A673 (cell line): ENCODE data around the gene PGF. TPM values are rescaled to one million over a fixed set of nuclear protein-coding genes. Genes with fewer than 3 reads are reported as not detected.

ENCODE experiments used
- BruUV-seq: library from RNA; stranded (reverse); fragments of 400-500 nt; replicated peaks from 2 replicates; lab custom pipeline; 2021; lab: Mats Ljungman, UMichigan
- CTCF ChIA-PET: fragments of 300-600 bp; sonication (Branson Sonifier 250); formaldehyde crosslinking; loops from one replicate; lab custom pipeline; 2022; ENCODE audit warnings: antibody characterized with exemption; lab: Charles Lee
- POLR2A ChIA-PET: fragments of 300-600 bp; sonication (Branson Sonifier 250); formaldehyde crosslinking; loops from one replicate; lab custom pipeline; 2022; ENCODE audit warnings: antibody characterized with exemption; ENCODE audit not compliant: low non-redundant PET; lab: Charles Lee
- DNase-seq: peaks from one replicate; pipeline ENCODE4 v3.0.0-alpha.2; 2015; ENCODE audit warnings: low spot score
- H3K27ac ChIP-seq: fragments of 200-600 bp; sonication (generic); 2 replicates; pipeline ENCODE4 v1.5.1; 2016; ENCODE audit warnings: mixed run types, low read depth, mild to moderate bottlenecking, mixed read lengths, antibody characterized with exemption, low read length; ENCODE audit not compliant: poor library complexity, severe bottlenecking
- H3K27me3 ChIP-seq: fragments of 200-600 bp; sonication (generic); replicated peaks from 2 replicates; pipeline ENCODE4 v1.6.1; 2017; ENCODE audit warnings: mixed run types, low read depth, mild to moderate bottlenecking, mixed read lengths, antibody characterized with exemption, low read length; ENCODE audit not compliant: insufficient read depth, poor library complexity
- H3K36me3 ChIP-seq: fragments of 200-600 bp; sonication (generic); 2 replicates; pipeline ENCODE4 v1.6.1; 2016; ENCODE audit warnings: mixed run types, mild to moderate bottlenecking, mixed read lengths, antibody characterized with exemption, low read length; ENCODE audit not compliant: insufficient read depth, poor library complexity, severe bottlenecking
- H3K4me1 ChIP-seq: fragments of 200-600 bp; sonication (generic); 2 replicates; pipeline ENCODE4 v1.6.1; 2017; ENCODE audit warnings: mixed run types, mild to moderate bottlenecking, mixed read lengths, antibody characterized with exemption, low read length; ENCODE audit not compliant: insufficient read depth, poor library complexity, severe bottlenecking
- H3K4me3 ChIP-seq: fragments of 200-600 bp; sonication (generic); 2 replicates; pipeline ENCODE4 v1.5.1; 2016; ENCODE audit warnings: low read depth, mixed run types, mild to moderate bottlenecking, mixed read lengths, low read length; ENCODE audit not compliant: poor library complexity, severe bottlenecking
- H3K9me3 ChIP-seq: fragments of 200-600 bp; sonication (generic); 2 replicates; pipeline ENCODE4 v1.6.1; 2016; ENCODE audit warnings: mixed run types, low read depth, mild to moderate bottlenecking, mixed read lengths, antibody characterized with exemption, low read length; ENCODE audit not compliant: poor library complexity, severe bottlenecking
- EZH2 ChIP-seq: fragments of 200-600 bp; sonication (generic); IDR thresholded peaks from 2 replicates; pipeline ENCODE4 v1.6.1; 2017; ENCODE audit warnings: borderline replicate concordance, low read depth, mild to moderate bottlenecking, mixed read lengths, antibody characterized with exemption, low read length; ENCODE audit not compliant: poor library complexity, severe bottlenecking
- intact Hi-C: fragments of 100-400 bp; cut with micrococcal nuclease; formaldehyde crosslinking; loops from one replicate; pipeline ENCODE4 v1.10.0; 2022; ENCODE audit not compliant: unreplicated experiment
- total RNA-seq: library from RNA; stranded (reverse); gene quantifications from 2 replicates; pipeline ENCODE4 v1.2.3, GENCODE V29; 2021
- TF ChIP-seq, protein P1 (sequence below): fragments of 300-800, 200-600 bp; sonication (generic); conservative IDR thresholded peaks from 2 replicates; pipeline ENCODE4 v1.5.1; 2017; ENCODE audit warnings: low read depth, mild to moderate bottlenecking, antibody characterized with exemption, low read length, moderate library complexity, mixed read lengths

The PGF gene
- total RNA-seq, 1 experiment from 2014 or later = 48.1 TPM

DNA sequence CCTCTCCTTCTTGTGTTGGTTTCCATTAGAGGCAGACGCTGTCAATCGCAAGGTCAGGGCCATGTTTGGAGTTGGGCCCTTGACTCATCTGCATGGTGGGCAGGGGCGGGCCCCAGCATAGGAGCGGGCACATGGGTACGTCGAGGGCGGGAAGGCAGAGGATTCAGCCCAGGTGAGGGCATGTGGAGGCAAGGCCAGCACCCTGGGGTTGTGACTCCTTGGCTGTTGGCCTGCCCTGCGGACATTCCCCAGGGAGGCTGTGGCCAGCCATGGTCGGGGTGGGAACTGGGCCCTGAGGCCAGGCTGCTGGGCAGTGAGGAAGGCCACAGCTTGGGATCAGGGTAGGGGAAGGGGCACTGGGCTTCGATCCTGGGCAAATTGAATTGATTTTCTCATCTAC is 42.6 kb downstream of the PGF start:
- intact Hi-C loops = no loop called here
- Histone ChIP-seq H3K27me3 (no peaks in the 10 kb centered on the region), H3K27ac (no peak overlapping the region), H3K4me3 (no peak overlapping the region), H3K9me3 (no peaks in the 10 kb centered on the region), H3K4me1 (no peaks in the 10 kb centered on the region), H3K36me3 (no peaks in the 10 kb centered on the region)
- no peak for DNase-seq
- CTCF ChIA-PET = no interaction called here
- TF ChIP-seq, protein P1, sequence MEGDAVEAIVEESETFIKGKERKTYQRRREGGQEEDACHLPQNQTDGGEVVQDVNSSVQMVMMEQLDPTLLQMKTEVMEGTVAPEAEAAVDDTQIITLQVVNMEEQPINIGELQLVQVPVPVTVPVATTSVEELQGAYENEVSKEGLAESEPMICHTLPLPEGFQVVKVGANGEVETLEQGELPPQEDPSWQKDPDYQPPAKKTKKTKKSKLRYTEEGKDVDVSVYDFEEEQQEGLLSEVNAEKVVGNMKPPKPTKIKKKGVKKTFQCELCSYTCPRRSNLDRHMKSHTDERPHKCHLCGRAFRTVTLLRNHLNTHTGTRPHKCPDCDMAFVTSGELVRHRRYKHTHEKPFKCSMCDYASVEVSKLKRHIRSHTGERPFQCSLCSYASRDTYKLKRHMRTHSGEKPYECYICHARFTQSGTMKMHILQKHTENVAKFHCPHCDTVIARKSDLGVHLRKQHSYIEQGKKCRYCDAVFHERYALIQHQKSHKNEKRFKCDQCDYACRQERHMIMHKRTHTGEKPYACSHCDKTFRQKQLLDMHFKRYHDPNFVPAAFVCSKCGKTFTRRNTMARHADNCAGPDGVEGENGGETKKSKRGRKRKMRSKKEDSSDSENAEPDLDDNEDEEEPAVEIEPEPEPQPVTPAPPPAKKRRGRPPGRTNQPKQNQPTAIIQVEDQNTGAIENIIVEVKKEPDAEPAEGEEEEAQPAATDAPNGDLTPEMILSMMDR = no peak
- POLR2A ChIA-PET = no interaction called here
- no TSS peak for BruUV-seq

DNA sequence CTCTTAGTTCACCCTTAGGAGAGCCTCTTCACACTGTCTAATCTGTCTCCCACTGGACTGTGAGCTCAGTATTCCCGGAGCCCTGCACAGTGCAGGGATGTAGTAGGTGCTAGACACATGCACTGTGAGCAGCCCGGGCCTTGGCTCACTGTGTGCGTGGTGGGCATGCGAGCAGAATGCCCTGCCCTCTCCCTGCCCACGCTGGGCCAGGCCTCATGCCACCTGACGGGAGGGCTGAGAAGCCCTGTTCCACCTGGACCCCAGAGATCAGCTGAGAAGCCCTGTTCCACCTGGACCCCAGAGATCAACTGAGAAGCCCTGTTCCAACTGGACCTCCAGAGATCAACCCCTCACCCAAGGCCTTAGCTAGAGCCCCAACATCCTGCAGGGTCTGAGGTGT is 43.3 kb downstream of the PGF start:
- DNase-seq = no peak
- no peak overlapping the region for H3K27ac ChIP-seq
- no peaks in the 10 kb centered on the region for H3K4me1 ChIP-seq
- intact Hi-C loops = no loop called here
- TF ChIP-seq, protein P1 = no peak
- TF ChIP-seq EZH2 = no peak
- no peaks in the 10 kb centered on the region for H3K9me3 ChIP-seq
- H3K36me3 ChIP-seq = no peaks in the 10 kb centered on the region
- POLR2A ChIA-PET = no interaction called here
- H3K4me3 ChIP-seq = no peak overlapping the region
- H3K27me3 ChIP-seq = no peaks in the 10 kb centered on the region
- no TSS peak for BruUV-seq
- CTCF ChIA-PET = interaction anchor here (1.2 to 1.4 kb wide), 2 partner anchors 36 to 176 kb away, joined by 3 to 8 read pairs; no protein-coding TSS in a partner anchor

DNA sequence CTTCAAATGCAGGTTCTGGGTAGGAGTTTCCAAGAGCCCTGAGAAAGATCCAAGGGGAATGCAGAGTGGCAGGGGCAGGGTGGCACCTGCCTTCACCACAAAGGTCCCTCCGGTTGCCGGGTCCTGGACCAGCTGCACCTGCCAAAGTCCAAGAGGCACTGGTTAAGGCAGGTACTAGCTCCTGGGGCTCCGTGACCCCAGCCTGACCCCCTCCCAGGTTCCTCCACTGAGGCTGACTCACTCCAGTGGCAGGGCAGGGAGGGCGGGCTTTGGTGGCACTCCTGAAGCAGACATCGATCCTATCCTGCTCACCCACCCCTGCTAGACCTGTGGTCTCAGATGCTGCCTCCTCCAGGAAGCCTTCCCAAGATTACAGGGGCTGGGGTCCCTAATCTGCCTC is 43.7 kb downstream of the PGF start:
- no TSS peak for BruUV-seq
- ChIA-PET CTCF (interaction anchor here (1.2 to 1.4 kb wide), 2 partner anchors 36 to 177 kb away, joined by 3 to 8 read pairs; no protein-coding TSS in a partner anchor), POLR2A (no interaction called here)
- no peaks in the 10 kb centered on the region for H3K4me1 ChIP-seq
- H3K4me3 ChIP-seq = no peak overlapping the region
- no peaks in the 10 kb centered on the region for H3K27me3 ChIP-seq
- intact Hi-C loops = no loop called here
- peaks cover 2% of the 10 kb centered on the region for H3K36me3 ChIP-seq
- TF ChIP-seq EZH2 = no peak
- TF ChIP-seq, protein P1 = no peak
- DNase-seq = no peak
- H3K9me3 ChIP-seq = no peaks in the 10 kb centered on the region
- H3K27ac ChIP-seq = no peak overlapping the region
